B cell (primary cell): Measurements from ENCODE around the gene TRIB2. TPM values are rescaled to one million over a fixed set of nuclear protein-coding genes. Genes with fewer than 3 reads are reported as not detected.

Source experiments
- ATAC-seq: fragments of 200-7000 bp; cut with Tn5 transposase; one replicate; pipeline ENCODE4 v1.10.0; 2021; ENCODE audit warnings: low read depth, mild to moderate bottlenecking, moderate number of reproducible peaks, moderate library complexity
- CTCF ChIA-PET: fragments of 350-600 bp; sonication (Branson Sonifier 250); formaldehyde crosslinking; loops from one replicate; lab custom pipeline; 2021; ENCODE audit warnings: antibody characterized with exemption, inconsistent platforms; lab: Charles Lee
- POLR2A ChIA-PET: fragments of 350-600 bp; sonication (Branson Sonifier 250); formaldehyde crosslinking; loops from one replicate; lab custom pipeline; 2021; ENCODE audit warnings: antibody characterized with exemption; lab: Charles Lee
- DNase-seq: peaks from one replicate; pipeline ENCODE4 v3.0.0; 2013
- H2AFZ ChIP-seq: 2 replicates; pipeline ENCODE4 v1.6.1; 2012; ENCODE audit warnings: mild to moderate bottlenecking, low read depth, low read length; ENCODE audit not compliant: insufficient read depth, poor library complexity, severe bottlenecking
- H3K27ac ChIP-seq, 2 donors: 1 replicate in 1 of 2; 2 replicates in 1 of 2; pipeline ENCODE4 v1.5.1; 2012 to 2013; ENCODE audit warnings: low read length in 2 of 2, mild to moderate bottlenecking in 2 of 2, moderate library complexity in 1 of 2
- H3K27me3 ChIP-seq, 4 experiments: fragments of 200-600 bp in 1 of 4; sonication (generic) in 1 of 4; replicated peaks in 1 of 4; 1 replicate in 2 of 4; 2 replicates in 2 of 4; pipeline versions ENCODE4 v1.6.1 to v1.7.0; 2013 to 2016; ENCODE audit warnings: low read length in 3 of 4, mild to moderate bottlenecking in 2 of 4, mixed read lengths in 1 of 4, moderate library complexity in 1 of 4; ENCODE audit not compliant: insufficient read depth in 4 of 4, control insufficient read depth in 3 of 4; ENCODE audit errors: control extremely low read depth in 1 of 4
- H3K36me3 ChIP-seq, 2 experiments: replicated peaks in 1 of 2; 1 replicate in 1 of 2; 2 replicates in 1 of 2; pipeline versions ENCODE4 v1.6.1 to v1.7.1; 2013; ENCODE audit warnings: low read length in 1 of 2; ENCODE audit not compliant: insufficient read depth in 2 of 2, control insufficient read depth in 1 of 2; ENCODE audit errors: control extremely low read depth in 1 of 2, extremely low read depth in 1 of 2
- H3K4me1 ChIP-seq, 2 donors: fragments of 200-600 bp in 1 of 2; sonication (generic) in 1 of 2; 1 replicate in 1 of 2; 2 replicates in 1 of 2; pipeline versions ENCODE4 v1.5.1 to v1.6.1; 2013 to 2017; ENCODE audit warnings: low read length in 2 of 2; ENCODE audit not compliant: control insufficient read depth in 2 of 2, insufficient read depth in 2 of 2
- H3K4me2 ChIP-seq: replicated peaks from 2 replicates; pipeline ENCODE3; 2012; ENCODE audit warnings: mild to moderate bottlenecking, low read depth, low read length; ENCODE audit not compliant: poor library complexity, severe bottlenecking
- H3K4me3 ChIP-seq, 5 experiments: fragments of 200-600 bp in 1 of 5; sonication (generic) in 1 of 5; 1 replicate in 3 of 5; 2 replicates in 2 of 5; pipeline versions ENCODE4 v1.5.1 to v1.7.0; 2011 to 2016; ENCODE audit warnings: low read length in 4 of 5, mild to moderate bottlenecking in 4 of 5, low read depth in 2 of 5, control low read depth in 1 of 5, moderate library complexity in 1 of 5; ENCODE audit not compliant: insufficient read depth in 1 of 5; ENCODE audit errors: control extremely low read depth in 1 of 5, extremely low read depth in 1 of 5
- H3K79me2 ChIP-seq: fragments of 200-600 bp; sonication (generic); one replicate; pipeline ENCODE4 v1.6.0; 2016; ENCODE audit warnings: low read length; ENCODE audit not compliant: control insufficient read depth, insufficient read depth
- H3K9ac ChIP-seq: fragments of 200-600 bp; sonication (generic); 2 replicates; pipeline ENCODE4 v1.6.1; 2017; ENCODE audit warnings: mild to moderate bottlenecking, low read length, moderate library complexity
- H3K9me3 ChIP-seq, 3 donors: one replicate each; pipeline versions ENCODE4 v1.6.1 to v1.7.1; 2013; ENCODE audit warnings: low read length in 2 of 3; ENCODE audit not compliant: control insufficient read depth in 2 of 3, insufficient read depth in 1 of 3; ENCODE audit errors: control extremely low read depth in 1 of 3
- H4K20me1 ChIP-seq: 2 replicates; pipeline ENCODE4 v1.6.0; 2012; ENCODE audit warnings: mild to moderate bottlenecking, low read length; ENCODE audit not compliant: insufficient read depth, control insufficient read depth, poor library complexity, severe bottlenecking
- H3K27ac Mint-ChIP-seq: one replicate; pipeline ENCODE4 v1.8.0; 2021; ENCODE audit warnings: mixed read lengths
- H3K27me3 Mint-ChIP-seq: one replicate; pipeline ENCODE4 v1.8.0; 2021; ENCODE audit warnings: mixed read lengths
- H3K4me1 Mint-ChIP-seq: one replicate; pipeline ENCODE4 v1.8.0; 2021; ENCODE audit warnings: mixed read lengths
- H3K4me3 Mint-ChIP-seq: one replicate; pipeline ENCODE4 v1.8.0; 2021; ENCODE audit warnings: mixed read lengths
- H3K9me3 Mint-ChIP-seq: one replicate; pipeline ENCODE4 v1.8.0; 2022; ENCODE audit warnings: mixed read lengths; ENCODE audit not compliant: insufficient read depth
- EZH2 ChIP-seq: IDR thresholded peaks from 2 replicates; pipeline ENCODE4 v1.6.1; 2012; ENCODE audit warnings: borderline replicate concordance, low read depth, mild to moderate bottlenecking, moderate library complexity, low read length; ENCODE audit not compliant: insufficient read depth, poor library complexity, severe bottlenecking
- WGBS: methylation state at CpG from one replicate; pipeline ENCODE4 v1.1.5; 2013; ENCODE audit warnings: missing lambda C conversion rate; ENCODE audit not compliant: insufficient coverage; 5-methylcytosine and 5-hydroxymethylcytosine counted together
- intact Hi-C: fragments of 100-400 bp; cut with micrococcal nuclease; formaldehyde crosslinking; loops from one replicate; pipeline ENCODE4 v1.10.0; 2022
- polyA plus RNA-seq: library from polyadenylated mRNA; depleted of rRNA; stranded (reverse); fragments of >200 nt; gene quantifications from 2 replicates; pipeline ENCODE4 v1.2.3, GENCODE V29; 2012
- total RNA-seq, 2 donors: library from RNA; stranded (reverse); fragments of 120-200 nt in 1 of 2; gene quantifications; 1 replicate in 1 of 2; 2 replicates in 1 of 2; pipeline versions ENCODE4 v1.2.3 to v1.2.4, GENCODE V29; 2013 to 2022
- TF ChIP-seq, protein P1 (sequence below): fragments of 200-600 bp; IDR thresholded peaks from one replicate; pipeline ENCODE4 v1.8.0; 2022; ENCODE audit warnings: antibody characterized with exemption, mild to moderate bottlenecking

TRIB2 gene
- total and polyA plus RNA-seq, 2 donors (not counting 1 experiment from before 2014, with no cell fraction given) = 36.3 to 117 TPM

DNA sequence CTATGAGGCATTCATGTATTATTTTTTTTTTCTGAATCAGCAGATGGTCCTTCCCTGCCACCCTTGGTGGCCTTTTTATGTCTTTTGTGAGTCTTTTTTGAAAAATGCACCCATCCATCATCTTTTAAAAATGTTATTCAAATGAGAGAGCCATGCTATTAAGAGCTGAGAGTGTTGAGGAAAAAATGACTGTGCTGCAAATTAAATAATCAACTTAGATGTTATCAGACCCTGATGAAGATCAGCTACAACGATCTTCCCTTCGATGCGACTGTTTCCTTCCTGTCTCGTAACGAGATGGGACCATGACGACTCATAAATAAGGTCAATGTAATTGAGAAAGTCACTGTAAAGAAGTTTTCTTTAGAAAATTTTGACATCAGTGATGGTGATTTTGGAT is 44.4 kb downstream of the TRIB2 start:
- H3K4me1 ChIP-seq = no peaks in the 10 kb centered on the region
- ChIA-PET CTCF (no interaction called here), POLR2A (no interaction called here)
- Mint-ChIP-seq H3K9me3 (no peaks in the 10 kb centered on the region), H3K4me3 (no peak overlapping the region), H3K27ac (no peak overlapping the region), H3K4me1 (no peaks in the 10 kb centered on the region), H3K27me3 (peaks cover 34% of the 10 kb centered on the region)
- intact Hi-C loops = no loop called here
- no peak overlapping the region for H3K27ac ChIP-seq
- ATAC-seq = no peak
- H2AFZ ChIP-seq = no peak overlapping the region
- no peaks in the 10 kb centered on the region for H3K36me3 ChIP-seq
- peaks cover 0 to 4% (median 0%) of the 10 kb centered on the region in 3 donors for H3K9me3 ChIP-seq
- H3K27me3 ChIP-seq = peaks cover 0 to 2% (median 0%) of the 10 kb centered on the region in 4 experiments
- no peak overlapping the region for H3K4me2 ChIP-seq
- TF ChIP-seq, protein P1, sequence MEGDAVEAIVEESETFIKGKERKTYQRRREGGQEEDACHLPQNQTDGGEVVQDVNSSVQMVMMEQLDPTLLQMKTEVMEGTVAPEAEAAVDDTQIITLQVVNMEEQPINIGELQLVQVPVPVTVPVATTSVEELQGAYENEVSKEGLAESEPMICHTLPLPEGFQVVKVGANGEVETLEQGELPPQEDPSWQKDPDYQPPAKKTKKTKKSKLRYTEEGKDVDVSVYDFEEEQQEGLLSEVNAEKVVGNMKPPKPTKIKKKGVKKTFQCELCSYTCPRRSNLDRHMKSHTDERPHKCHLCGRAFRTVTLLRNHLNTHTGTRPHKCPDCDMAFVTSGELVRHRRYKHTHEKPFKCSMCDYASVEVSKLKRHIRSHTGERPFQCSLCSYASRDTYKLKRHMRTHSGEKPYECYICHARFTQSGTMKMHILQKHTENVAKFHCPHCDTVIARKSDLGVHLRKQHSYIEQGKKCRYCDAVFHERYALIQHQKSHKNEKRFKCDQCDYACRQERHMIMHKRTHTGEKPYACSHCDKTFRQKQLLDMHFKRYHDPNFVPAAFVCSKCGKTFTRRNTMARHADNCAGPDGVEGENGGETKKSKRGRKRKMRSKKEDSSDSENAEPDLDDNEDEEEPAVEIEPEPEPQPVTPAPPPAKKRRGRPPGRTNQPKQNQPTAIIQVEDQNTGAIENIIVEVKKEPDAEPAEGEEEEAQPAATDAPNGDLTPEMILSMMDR = no peak
- no peak for TF ChIP-seq EZH2
- no peaks in the 10 kb centered on the region for H3K79me2 ChIP-seq
- no peak overlapping the region for H3K4me3 ChIP-seq
- no peaks in the 10 kb centered on the region for H4K20me1 ChIP-seq
- DNase-seq = no peak
- WGBS = no CpG with 5 or more reads among the region's 6 CpGs
- H3K9ac ChIP-seq = no peak overlapping the region

DNA sequence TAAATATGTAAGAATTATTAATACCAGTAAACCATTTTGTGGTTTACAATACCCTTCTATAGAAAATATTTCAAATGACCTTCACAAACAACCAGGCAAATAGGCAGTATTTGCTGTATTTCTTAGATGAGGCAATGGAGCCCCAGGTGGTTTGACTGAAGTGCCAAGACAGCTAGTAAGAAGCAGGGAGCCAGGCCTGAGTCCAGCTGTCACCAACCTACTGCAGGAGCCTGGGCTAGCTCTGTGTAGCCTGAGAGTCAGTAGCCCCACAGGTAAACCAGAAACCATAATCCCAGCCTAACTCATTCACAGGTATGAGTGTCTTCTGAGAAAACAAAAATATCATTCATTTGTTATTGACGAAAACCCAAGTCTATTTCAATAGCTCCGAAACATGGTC is 45.6 kb downstream of the TRIB2 start:
- Histone ChIP-seq H3K9me3 (peaks cover 0 to 4% (median 0%) of the 10 kb centered on the region in 3 donors), H3K4me1 (no peaks in the 10 kb centered on the region), H4K20me1 (no peaks in the 10 kb centered on the region), H3K4me2 (no peak overlapping the region), H3K9ac (no peak overlapping the region), H3K79me2 (no peaks in the 10 kb centered on the region), H2AFZ (no peak overlapping the region), H3K4me3 (no peak overlapping the region), H3K36me3 (no peaks in the 10 kb centered on the region), H3K27me3 (no peaks in the 10 kb centered on the region), H3K27ac (no peak overlapping the region)
- no peaks in the 10 kb centered on the region for H3K9me3 Mint-ChIP-seq
- ChIA-PET POLR2A (no interaction called here), CTCF (no interaction called here)
- no peak overlapping the region for H3K4me3 Mint-ChIP-seq
- no peak for TF ChIP-seq EZH2
- TF ChIP-seq, protein P1 = no peak
- ATAC-seq (no peak), DNase-seq (no peak)
- intact Hi-C loops = no loop called here
- H3K4me1 Mint-ChIP-seq = no peaks in the 10 kb centered on the region
- H3K27ac Mint-ChIP-seq = no peak overlapping the region
- 80% methylated on average over 1 of the region's 2 CpGs for WGBS
- H3K27me3 Mint-ChIP-seq = peaks cover 28% of the 10 kb centered on the region
